ENCODE data around the gene SAMD1.

Gene SAMD1

DNA sequence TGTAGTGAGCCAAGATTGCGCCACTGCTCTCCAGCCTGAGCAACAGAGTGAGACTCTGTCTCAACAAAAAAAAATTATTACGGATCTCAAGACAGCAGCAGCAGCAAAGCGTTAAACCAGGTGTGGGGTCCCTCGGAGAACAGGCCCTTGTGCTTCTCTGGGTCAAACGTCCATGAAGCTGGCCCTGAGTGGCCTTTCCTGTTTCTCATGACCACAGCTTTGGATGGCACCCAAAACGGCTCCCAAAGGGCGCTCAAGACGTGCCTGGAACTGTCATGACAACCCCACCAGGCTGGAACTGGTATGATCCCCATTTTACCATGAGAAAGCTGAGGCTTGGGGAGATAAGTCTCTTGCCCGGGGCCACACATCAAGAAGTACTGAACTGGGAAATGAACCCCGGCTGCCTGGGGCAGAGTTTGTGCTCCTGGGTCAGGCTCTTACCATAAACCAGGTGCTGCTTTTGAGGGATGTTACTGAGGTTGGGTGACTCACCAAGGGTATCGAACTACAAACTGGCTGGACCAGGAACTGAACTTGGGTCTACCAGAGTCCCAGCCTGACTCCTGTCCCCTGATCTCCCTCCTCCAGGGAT, 11.6 kb upstream of the SAMD1 start:
- TF ChIP-seq, protein P1, sequence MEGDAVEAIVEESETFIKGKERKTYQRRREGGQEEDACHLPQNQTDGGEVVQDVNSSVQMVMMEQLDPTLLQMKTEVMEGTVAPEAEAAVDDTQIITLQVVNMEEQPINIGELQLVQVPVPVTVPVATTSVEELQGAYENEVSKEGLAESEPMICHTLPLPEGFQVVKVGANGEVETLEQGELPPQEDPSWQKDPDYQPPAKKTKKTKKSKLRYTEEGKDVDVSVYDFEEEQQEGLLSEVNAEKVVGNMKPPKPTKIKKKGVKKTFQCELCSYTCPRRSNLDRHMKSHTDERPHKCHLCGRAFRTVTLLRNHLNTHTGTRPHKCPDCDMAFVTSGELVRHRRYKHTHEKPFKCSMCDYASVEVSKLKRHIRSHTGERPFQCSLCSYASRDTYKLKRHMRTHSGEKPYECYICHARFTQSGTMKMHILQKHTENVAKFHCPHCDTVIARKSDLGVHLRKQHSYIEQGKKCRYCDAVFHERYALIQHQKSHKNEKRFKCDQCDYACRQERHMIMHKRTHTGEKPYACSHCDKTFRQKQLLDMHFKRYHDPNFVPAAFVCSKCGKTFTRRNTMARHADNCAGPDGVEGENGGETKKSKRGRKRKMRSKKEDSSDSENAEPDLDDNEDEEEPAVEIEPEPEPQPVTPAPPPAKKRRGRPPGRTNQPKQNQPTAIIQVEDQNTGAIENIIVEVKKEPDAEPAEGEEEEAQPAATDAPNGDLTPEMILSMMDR (IDR thresholded peaks at IDR 0.05; ENCODE audit: insufficient read depth, low read length) = no peak
- TF ChIP-seq POLR2AphosphoS5 (IDR thresholded peaks at IDR 0.05; ENCODE audit: low read depth) (no peak), GABPA (IDR thresholded peaks at IDR 0.05; ENCODE audit: low read depth) (no peak), SPI1 (IDR thresholded peaks at IDR 0.05; ENCODE audit: borderline replicate concordance, low read depth) (no peak)
- TF ChIP-seq, protein P2, sequence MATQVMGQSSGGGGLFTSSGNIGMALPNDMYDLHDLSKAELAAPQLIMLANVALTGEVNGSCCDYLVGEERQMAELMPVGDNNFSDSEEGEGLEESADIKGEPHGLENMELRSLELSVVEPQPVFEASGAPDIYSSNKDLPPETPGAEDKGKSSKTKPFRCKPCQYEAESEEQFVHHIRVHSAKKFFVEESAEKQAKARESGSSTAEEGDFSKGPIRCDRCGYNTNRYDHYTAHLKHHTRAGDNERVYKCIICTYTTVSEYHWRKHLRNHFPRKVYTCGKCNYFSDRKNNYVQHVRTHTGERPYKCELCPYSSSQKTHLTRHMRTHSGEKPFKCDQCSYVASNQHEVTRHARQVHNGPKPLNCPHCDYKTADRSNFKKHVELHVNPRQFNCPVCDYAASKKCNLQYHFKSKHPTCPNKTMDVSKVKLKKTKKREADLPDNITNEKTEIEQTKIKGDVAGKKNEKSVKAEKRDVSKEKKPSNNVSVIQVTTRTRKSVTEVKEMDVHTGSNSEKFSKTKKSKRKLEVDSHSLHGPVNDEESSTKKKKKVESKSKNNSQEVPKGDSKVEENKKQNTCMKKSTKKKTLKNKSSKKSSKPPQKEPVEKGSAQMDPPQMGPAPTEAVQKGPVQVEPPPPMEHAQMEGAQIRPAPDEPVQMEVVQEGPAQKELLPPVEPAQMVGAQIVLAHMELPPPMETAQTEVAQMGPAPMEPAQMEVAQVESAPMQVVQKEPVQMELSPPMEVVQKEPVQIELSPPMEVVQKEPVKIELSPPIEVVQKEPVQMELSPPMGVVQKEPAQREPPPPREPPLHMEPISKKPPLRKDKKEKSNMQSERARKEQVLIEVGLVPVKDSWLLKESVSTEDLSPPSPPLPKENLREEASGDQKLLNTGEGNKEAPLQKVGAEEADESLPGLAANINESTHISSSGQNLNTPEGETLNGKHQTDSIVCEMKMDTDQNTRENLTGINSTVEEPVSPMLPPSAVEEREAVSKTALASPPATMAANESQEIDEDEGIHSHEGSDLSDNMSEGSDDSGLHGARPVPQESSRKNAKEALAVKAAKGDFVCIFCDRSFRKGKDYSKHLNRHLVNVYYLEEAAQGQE (IDR thresholded peaks at IDR 0.05; ENCODE audit: insufficient replicate concordance, low read depth) = no peak

DNA sequence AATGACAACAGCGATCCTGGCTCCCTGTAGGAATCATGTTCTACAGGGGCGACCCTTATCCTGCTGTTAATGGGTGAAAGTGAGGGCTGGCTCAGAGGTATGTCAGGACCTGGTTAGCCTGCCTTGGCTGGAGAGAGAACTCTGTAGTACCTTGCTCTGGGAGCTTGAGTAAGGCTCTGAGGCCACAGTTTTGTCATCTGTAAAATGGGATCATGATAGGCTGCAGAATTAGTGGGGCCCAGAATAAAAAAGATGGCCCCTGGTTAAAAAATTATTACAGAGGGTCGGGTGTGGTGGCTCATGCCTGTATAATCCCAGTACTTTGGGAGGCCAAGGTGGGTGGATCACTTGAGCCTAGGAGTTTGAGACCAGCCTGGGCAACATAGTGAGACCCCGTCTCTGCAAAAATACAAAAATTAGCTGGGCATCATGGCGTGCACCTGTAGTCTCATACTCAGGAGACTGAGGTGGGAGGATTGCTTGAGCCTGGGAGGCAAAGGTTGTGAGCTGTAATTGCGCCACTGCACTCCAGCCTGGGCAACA, 10.5 kb upstream of the SAMD1 start:
- TF ChIP-seq POLR2AphosphoS5 (IDR thresholded peaks at IDR 0.05; ENCODE audit: low read depth) (no peak), SPI1 (IDR thresholded peaks at IDR 0.05; ENCODE audit: borderline replicate concordance, low read depth) (no peak), GABPA (IDR thresholded peaks at IDR 0.05; ENCODE audit: low read depth) (no peak)
- TF ChIP-seq, protein P2 (IDR thresholded peaks at IDR 0.05; ENCODE audit: insufficient replicate concordance, low read depth) = no peak
- TF ChIP-seq, protein P1 (IDR thresholded peaks at IDR 0.05; ENCODE audit: insufficient read depth, low read length) = no peak
- H3K4me3 ChIP-seq (replicated peaks; ENCODE audit: insufficient read depth, low read length) = no peak overlapping the region
- H3K27ac ChIP-seq (replicated peaks) = no peak overlapping the region
- DNase-seq (ENCODE audit: low read depth in 1 of 2, low spot score in 1 of 2) = no peak
- no peaks in the 10 kb centered on the region for H3K27me3 ChIP-seq (ENCODE audit: insufficient read depth, poor library complexity, severe bottlenecking)

More for the DNA sequence above, 11.6 kb upstream of the SAMD1 start:
- H3K4me3 ChIP-seq (replicated peaks; ENCODE audit: insufficient read depth, low read length) = no peak overlapping the region
- no peak overlapping the region for H3K27ac ChIP-seq (replicated peaks)
- no peaks in the 10 kb centered on the region for H3K27me3 ChIP-seq (ENCODE audit: insufficient read depth, poor library complexity, severe bottlenecking)
- DNase-seq (ENCODE audit: low read depth in 1 of 2, low spot score in 1 of 2) = no peak

DNA sequence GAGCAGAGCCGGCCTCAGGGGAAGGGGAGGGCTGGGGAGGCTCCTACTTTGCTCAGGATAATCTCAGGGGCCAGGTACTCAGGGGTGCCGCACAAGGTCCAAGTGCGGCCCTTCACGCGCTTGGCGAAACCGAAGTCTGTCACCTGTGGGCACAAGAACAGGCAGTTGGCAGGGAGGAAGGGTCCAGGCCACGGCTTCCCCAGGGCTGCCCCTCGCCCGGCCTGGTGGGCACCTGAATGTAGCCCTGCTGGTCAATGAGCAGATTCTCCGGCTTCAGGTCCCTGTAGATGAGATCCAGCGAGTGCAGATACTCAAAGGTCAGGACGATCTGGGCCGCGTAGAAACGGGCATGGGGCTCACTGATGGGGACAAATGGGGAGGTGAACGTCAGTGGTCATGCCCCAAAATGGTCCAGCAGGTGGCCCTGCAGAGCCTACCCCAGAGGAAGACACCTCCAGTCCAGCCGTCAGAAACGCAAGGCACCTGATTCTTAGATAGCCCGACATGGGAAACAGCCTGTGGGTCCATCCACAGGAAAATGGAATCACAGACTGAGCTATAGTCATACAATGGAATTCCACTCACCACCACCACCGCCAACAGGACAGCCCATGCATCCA, 7.1 kb upstream of the SAMD1 start:
- Histone ChIP-seq H3K4me3 (replicated peaks; ENCODE audit: insufficient read depth, low read length) (no peak overlapping the region), H3K27me3 (ENCODE audit: insufficient read depth, poor library complexity, severe bottlenecking) (no peaks in the 10 kb centered on the region), H3K27ac (replicated peaks) (no peak overlapping the region)
- DNase-seq (ENCODE audit: low read depth in 1 of 2, low spot score in 1 of 2) = no peak
- TF ChIP-seq, protein P1 (IDR thresholded peaks at IDR 0.05; ENCODE audit: insufficient read depth, low read length) = no peak
- TF ChIP-seq, protein P2 (IDR thresholded peaks at IDR 0.05; ENCODE audit: insufficient replicate concordance, low read depth) = no peak

All from HL-60 (cell line).